ENCODE data around the gene GNAI1. TPM values are rescaled to one million over a fixed set of nuclear protein-coding genes. Genes with fewer than 3 reads are reported as not detected.

Gene GNAI1
- total RNA-seq, 1 donor from 2014 or later: 36.0 TPM

- peaks cover 13% of the 10 kb centered on the region for H3K4me1 ChIP-seq
- no peak for ATAC-seq
- TF ChIP-seq, protein P1, sequence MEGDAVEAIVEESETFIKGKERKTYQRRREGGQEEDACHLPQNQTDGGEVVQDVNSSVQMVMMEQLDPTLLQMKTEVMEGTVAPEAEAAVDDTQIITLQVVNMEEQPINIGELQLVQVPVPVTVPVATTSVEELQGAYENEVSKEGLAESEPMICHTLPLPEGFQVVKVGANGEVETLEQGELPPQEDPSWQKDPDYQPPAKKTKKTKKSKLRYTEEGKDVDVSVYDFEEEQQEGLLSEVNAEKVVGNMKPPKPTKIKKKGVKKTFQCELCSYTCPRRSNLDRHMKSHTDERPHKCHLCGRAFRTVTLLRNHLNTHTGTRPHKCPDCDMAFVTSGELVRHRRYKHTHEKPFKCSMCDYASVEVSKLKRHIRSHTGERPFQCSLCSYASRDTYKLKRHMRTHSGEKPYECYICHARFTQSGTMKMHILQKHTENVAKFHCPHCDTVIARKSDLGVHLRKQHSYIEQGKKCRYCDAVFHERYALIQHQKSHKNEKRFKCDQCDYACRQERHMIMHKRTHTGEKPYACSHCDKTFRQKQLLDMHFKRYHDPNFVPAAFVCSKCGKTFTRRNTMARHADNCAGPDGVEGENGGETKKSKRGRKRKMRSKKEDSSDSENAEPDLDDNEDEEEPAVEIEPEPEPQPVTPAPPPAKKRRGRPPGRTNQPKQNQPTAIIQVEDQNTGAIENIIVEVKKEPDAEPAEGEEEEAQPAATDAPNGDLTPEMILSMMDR (IDR thresholded peaks at IDR 0.05): no peak
- intact Hi-C loops (cut with DNase I): no loop called here
- no peaks in the 10 kb centered on the region for H3K27me3 ChIP-seq
- no peaks in the 10 kb centered on the region for H3K9me3 ChIP-seq
- no peak overlapping the region for H3K4me3 ChIP-seq
- no peaks in the 10 kb centered on the region for H3K36me3 ChIP-seq
- no peak overlapping the region for H3K27ac ChIP-seq
- DNase-seq: no peak
Measured at GRCh38 chr7:80106498-80107113, 28.0 kb upstream of the GNAI1 start.

DNA sequence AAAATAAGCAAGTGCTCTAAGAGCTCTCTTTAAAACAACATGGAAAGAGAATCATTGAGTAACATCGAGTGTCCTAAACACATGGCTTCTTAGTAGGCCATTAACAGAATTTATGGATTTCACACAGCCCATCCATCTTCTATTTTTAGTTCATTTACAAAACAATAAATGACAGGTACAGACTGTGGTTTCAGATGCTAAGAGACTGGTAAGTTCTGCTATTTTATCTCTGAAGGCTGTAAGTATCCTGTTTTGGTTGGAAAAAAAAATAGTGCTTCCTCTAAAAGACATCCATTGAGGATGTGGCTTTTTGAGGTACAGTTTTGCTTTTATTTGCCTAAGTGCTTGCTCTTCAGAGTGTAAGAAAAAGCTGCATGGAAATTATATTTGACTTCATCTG, 27.4 kb upstream of the GNAI1 start:
- H3K4me3 ChIP-seq: no peak overlapping the region
- H3K9me3 ChIP-seq: no peaks in the 10 kb centered on the region
- no peaks in the 10 kb centered on the region for H3K27me3 ChIP-seq
- TF ChIP-seq, protein P1 (IDR thresholded peaks at IDR 0.05): no peak
- intact Hi-C loops (cut with DNase I): no loop called here
- no peaks in the 10 kb centered on the region for H3K36me3 ChIP-seq
- H3K4me1 ChIP-seq: peaks cover 13% of the 10 kb centered on the region
- DNase-seq: no peak
- no peak overlapping the region for H3K27ac ChIP-seq
- no peak for ATAC-seq

GRCh38 chr7:80110376-80110775, 24.3 kb upstream of the GNAI1 start:
- no peaks in the 10 kb centered on the region for H3K36me3 ChIP-seq
- peaks cover 13% of the 10 kb centered on the region for H3K4me1 ChIP-seq
- no peak for DNase-seq
- H3K4me3 ChIP-seq: no peak overlapping the region
- no peaks in the 10 kb centered on the region for H3K27me3 ChIP-seq
- intact Hi-C loops (cut with DNase I): no loop called here
- TF ChIP-seq, protein P1 (IDR thresholded peaks at IDR 0.05): no peak
- H3K9me3 ChIP-seq: no peaks in the 10 kb centered on the region
- H3K27ac ChIP-seq: no peak overlapping the region
- no peak for ATAC-seq

- H3K4me3 ChIP-seq: no peak overlapping the region
- H3K27ac ChIP-seq: no peak overlapping the region
- TF ChIP-seq, protein P1 (IDR thresholded peaks at IDR 0.05): no peak
- H3K27me3 ChIP-seq: no peaks in the 10 kb centered on the region
- no peak for DNase-seq
- no peak for ATAC-seq
- H3K4me1 ChIP-seq: no peaks in the 10 kb centered on the region
- intact Hi-C loops (cut with DNase I): no loop called here
- no peaks in the 10 kb centered on the region for H3K36me3 ChIP-seq
- H3K9me3 ChIP-seq: no peaks in the 10 kb centered on the region
Measured at GRCh38 chr7:80114159-80114558, 20.5 kb upstream of the GNAI1 start.

DNA sequence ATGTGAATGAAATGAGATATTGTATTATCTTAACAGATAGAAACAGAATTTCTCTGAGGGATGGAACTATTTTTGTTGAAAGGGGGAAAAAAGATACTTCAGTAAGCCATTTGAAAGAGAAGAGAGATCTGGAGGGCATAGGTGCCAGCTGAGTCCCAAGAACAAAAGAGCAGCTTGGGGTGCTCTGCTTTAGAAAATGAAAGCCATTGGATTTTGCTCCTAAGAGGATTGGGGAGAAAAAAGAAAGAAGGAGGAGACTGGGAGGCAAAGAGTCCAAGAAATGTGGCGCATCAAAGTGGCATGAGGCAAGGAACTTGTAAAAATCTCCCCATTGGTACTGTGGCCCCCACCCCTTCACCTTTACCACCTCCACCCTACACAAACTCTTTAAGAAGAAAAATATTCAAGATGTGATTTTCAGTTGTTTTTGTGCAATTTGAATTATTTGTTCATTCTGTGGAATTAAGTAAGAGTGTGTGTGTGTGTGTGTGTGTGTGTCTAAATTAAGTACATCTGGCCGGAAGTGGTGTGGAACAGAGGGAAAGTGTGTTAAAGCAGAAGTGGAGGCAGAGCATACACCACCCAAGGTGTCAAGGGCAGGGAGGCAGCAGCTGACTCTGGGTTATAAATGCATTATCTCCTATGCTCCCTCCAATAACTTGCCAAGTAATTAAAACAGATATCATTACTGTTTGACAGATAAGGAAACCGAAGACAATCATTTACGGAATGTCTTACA, 9.9 kb upstream of the GNAI1 start:
- Histone ChIP-seq H3K27me3 (no peaks in the 10 kb centered on the region), H3K4me3 (no peak overlapping the region), H3K4me1 (no peaks in the 10 kb centered on the region), H3K27ac (no peak overlapping the region), H3K36me3 (no peaks in the 10 kb centered on the region), H3K9me3 (no peaks in the 10 kb centered on the region)
- TF ChIP-seq, protein P1 (IDR thresholded peaks at IDR 0.05): no peak
- DNase-seq (no peak), ATAC-seq (no peak)
- intact Hi-C loops (cut with DNase I): no loop called here
